GM18499 (cell line): Measurements from ENCODE around the gene ACBD4.

Experiments
- ATAC-seq: cut with Tn5 transposase; IDR thresholded peaks from one replicate; pipeline ENCODE4 v1.9.1; 2021; ENCODE audit warnings: moderate number of reproducible peaks; ENCODE audit not compliant: insufficient read depth, unreplicated experiment

The ACBD4 gene

DNA sequence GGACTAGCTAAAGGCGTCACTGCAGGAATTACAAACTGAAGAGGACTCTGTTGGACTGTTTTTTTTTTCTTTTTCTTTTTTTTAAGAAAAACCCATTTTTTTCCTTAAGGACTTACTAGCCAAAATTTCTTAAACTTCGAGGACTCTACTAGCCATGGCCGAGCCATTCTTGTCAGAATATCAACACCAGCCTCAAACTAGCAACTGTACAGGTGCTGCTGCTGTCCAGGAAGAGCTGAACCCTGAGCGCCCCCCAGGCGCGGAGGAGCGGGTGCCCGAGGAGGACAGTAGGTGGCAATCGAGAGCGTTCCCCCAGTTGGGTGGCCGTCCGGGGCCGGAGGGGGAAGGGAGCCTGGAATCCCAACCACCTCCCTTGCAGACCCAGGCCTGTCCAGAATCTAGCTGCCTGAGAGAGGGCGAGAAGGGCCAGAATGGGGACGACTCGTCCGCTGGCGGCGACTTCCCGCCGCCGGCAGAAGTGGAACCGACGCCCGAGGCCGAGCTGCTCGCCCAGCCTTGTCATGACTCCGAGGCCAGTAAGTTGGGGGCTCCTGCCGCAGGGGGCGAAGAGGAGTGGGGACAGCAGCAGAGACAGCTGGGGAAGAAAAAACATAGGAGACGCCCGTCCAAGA is 13.7 kb downstream of the ACBD4 start:
- ATAC-seq, result no peak

DNA sequence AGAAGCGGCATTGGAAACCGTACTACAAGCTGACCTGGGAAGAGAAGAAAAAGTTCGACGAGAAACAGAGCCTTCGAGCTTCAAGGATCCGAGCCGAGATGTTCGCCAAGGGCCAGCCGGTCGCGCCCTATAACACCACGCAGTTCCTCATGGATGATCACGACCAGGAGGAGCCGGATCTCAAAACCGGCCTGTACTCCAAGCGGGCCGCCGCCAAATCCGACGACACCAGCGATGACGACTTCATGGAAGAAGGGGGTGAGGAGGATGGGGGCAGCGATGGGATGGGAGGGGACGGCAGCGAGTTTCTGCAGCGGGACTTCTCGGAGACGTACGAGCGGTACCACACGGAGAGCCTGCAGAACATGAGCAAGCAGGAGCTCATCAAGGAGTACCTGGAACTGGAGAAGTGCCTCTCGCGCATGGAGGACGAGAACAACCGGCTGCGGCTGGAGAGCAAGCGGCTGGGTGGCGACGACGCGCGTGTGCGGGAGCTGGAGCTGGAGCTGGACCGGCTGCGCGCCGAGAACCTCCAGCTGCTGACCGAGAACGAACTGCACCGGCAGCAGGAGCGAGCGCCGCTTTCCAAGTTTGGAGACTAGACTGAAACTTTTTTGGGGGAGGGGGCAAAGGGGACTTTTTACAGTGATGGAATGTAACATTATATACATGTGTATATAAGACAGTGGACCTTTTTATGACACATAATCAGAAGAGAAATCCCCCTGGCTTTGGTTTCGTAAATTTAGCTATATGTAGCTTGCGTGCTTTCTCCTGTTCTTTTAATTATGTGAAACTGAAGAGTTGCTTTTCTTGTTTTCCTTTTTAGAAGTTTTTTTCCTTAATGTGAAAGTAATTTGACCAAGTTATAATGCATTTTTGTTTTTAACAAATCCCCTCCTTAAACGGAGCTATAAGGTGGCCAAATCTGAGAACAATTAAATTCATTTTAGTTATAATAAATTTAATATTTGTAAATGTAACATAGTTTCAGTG is 14.5 kb downstream of the ACBD4 start:
- no peak for ATAC-seq

DNA sequence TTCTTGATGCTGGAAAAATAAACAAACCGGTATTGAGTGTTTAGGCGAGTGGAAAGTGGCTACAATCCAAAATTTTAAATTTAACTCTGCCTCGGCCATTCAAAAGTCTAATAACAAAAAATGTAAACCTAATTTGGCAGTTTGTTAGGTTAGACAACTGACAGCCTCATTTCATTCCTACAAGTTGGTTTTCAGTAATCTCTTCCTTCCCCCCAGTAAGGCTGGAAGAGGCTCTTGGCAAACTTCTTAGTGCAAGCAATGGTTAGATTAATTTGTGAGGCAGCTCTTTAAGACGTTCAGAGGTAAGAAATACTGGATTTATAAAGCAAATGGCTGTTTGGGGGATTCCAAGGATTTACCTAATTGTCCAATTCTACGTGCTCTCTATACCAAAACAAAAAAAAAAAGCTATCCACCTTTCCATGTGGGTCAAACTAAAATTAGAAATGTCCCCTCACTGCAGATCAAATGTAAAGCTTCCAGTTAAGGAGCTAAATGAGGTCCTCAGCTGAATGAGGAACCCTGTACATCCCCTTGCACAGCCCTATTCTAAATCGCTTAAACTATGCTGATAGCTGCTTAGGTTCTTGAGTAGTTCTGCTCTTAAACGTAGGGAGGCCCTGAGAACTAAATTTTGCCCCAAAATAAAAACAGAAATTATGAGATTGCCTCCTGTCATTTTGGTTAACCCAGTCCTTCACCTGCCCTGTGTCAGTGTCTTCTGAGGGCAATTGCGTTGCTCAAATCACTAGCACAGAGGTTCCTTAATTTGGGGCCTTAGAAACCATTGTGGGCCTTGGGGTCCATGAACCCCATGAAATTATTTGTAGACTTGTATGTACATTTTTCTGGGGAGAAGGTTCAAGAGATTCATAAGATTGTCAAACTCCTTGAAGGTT is 15.7 kb downstream of the ACBD4 start:
- ATAC-seq, result no peak

DNA sequence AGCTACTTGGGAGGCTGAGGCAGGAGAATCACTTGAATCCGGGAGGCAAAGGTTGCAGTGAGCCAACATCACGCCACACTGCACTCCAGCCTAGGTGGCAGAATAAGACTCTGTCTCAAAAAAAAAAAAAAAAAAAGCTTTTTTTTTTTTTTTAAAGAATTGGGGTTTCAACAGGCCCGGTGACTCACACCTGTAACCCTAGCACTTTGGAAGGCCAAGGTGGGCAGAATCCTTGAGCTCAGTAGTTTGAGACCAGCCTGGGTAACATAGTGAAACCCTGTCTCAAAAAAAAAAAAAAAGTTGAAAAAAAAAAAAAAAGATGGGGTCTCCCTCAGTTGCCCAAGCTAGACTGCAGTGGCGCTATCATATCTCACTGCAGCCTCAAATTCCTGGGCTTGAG is 19.5 kb downstream of the ACBD4 start:
- no peak for ATAC-seq

DNA sequence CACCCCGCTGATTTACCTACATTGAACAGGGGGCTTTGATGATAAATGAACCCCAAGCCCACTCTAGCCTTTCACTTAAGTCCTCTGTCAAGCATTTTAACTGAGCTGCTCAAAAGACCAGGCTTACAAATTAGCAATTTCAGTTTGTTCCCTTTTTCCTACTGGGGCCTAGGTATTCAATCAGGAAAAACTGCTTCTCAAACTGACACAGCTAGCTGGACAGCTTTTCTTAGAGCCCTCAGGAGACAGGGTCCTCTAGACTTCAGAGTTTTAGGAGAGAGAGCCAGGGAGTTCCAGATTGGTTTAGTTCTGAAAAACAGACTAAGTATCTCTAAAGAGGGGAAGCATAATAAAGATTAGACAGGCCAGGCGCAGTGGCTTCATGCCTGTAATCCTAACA is 20.0 kb downstream of the ACBD4 start:
- ATAC-seq, result no peak

DNA sequence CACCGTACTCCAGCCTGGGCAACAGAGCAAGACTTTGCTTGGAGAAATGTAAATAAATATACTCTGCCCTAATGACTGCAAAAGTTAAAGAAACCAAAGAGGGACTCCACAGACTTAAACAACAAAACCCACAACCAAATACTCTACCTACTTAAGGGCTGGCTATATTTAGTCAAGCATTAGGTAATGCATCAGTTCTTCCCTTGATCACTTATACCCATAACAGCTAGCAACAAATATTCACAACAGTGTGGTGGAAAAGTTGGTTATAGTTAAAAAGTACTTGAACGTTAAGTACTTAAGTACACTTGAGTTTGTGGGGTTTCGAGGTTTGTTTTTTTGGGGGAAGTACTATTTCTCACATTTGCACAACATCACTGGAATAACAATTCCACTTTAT is 20.8 kb downstream of the ACBD4 start:
- ATAC-seq, result no peak

DNA sequence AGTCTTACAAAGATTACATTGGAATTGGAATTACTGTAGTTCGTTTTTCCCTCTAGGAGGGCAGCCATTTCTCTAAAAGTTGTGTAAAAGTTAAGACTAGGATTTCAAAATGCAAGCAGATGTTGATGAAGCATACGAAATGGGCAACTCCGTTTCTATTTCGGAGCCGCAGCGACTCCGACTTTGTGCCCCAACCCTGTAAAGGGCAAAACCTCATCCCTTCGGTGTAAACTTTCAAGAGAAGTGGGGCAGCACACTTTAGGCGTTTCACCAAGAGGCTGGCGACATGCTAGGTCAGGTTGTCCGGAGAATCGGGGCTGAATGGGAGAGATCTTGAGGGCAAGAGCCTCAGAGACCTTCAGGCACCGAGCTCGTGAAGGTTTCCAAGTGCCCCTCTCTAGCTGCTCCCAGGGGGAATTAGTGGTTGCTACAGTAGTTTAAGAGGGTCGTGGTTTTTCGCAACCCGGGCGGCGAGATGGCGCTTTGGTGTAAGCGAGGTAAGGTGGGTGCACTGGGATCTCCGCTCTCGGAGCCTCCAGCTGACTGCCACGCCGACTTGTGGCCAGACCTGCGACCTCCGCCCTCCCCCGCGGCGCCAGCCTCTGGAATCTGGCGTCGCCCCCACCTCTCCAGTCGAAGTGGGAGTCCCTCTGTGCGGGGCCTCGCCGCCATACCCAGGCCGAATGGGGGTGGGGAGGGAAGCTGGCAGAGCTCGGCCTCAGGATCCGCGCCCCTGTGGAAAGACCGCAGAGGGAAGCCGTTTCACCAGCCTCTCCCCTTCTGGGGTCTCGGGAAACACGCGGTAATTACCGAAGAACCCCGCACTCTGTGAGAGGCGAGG is 25.2 kb downstream of the ACBD4 start:
- ATAC-seq, result peak; percentile 9

DNA sequence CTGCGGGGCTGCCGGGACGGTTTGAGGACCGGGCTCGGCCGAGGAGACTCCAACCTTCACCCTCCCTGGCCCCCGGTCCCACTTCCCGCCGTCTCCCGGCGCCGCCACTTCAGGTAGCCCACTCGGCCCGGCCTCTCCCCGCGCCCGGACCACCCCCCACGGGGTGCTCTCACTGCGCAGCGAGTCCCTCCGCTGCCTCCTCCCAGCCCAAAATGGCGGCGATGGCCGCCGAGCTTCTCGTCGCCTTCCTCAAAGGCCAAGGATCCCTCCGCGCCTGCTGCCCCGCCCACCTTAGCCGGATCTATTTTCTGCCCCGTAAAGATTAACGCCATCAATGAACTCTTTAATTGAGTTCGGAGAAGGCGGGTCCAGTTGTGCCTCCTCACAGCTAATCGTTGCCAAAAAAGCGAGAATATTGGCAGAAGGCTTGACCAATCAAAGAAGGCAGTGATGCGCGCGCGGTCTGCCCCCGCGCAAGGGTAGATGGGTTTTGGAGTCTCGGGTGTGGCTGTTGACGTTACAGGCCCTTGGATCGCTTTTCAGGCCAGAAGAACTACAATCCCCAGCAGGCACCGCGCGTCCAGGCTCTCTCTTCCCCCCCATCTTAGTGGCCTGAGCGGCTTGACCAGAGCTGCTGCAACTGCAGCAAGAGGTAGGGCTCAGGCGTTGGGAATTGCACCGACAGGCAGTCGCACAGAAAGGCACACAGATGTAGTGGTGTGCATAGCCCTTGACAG is 26.0 kb downstream of the ACBD4 start, which contains the start of gene HEXIM2:
Gene HEXIM2 (plus strand): TSS at position 588 of the 737 bp plus-strand sequence. CDS start 919 bp downstream, outside the sequence.
- peak; percentile 83 for ATAC-seq

DNA sequence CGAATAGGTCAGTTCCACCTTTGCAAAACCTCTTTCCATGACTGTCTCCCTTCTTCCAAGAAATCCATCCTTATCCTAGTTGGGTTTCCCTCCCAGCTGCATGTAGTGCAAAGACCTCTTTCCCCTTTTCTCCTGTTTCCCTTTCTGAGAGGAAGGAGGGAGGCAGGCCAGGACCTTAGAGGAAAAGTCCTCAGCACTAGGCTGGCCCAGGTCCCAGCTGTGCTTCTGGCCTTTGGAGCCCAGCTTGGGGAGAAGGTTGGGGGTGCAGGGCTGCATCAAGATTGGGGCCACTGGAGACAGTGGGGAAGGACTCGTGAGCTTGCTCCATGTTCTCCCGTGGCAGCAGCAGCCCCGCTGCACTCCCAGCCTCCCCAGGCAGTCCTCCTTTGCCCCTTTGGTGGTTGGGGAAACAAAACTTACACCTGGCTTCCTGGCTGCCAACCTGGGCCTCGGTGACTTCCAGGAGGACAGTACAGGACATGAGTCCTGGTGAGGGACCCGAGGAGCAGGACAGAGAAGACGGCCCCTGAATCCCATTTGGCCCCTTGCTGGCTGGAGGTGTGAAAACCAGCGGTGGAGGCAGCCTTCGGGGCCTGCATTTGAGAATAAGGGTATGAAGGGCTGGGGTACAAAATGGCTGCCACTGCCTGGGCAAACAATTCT is 26.7 kb downstream of the ACBD4 start:
- ATAC-seq, result no peak

DNA sequence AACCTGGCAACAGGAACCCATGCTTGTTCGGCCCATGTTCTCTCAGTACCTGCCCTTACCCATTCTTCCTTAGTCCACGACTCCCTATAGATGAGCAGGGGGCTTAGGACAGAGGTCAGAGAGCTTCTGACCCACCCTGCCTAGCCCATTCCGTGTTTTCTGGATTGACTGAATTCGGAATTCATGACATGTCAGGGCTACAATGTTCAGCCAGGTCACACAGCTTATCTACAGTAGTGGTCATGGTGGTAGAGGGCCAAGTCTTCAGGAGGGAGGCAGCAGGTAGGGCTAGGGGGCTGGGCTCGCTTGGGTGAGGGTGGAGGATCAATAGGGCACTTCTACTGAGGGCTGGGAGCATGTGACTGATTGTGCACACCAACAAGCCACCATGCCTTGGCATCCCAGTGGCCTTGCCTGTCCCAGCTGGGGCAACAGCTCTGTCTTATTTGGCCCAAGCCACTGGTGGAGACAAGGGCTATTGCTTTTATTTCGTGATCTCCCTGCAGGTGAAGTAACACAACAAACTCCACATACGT is 29.3 kb downstream of the ACBD4 start:
- no peak for ATAC-seq

DNA sequence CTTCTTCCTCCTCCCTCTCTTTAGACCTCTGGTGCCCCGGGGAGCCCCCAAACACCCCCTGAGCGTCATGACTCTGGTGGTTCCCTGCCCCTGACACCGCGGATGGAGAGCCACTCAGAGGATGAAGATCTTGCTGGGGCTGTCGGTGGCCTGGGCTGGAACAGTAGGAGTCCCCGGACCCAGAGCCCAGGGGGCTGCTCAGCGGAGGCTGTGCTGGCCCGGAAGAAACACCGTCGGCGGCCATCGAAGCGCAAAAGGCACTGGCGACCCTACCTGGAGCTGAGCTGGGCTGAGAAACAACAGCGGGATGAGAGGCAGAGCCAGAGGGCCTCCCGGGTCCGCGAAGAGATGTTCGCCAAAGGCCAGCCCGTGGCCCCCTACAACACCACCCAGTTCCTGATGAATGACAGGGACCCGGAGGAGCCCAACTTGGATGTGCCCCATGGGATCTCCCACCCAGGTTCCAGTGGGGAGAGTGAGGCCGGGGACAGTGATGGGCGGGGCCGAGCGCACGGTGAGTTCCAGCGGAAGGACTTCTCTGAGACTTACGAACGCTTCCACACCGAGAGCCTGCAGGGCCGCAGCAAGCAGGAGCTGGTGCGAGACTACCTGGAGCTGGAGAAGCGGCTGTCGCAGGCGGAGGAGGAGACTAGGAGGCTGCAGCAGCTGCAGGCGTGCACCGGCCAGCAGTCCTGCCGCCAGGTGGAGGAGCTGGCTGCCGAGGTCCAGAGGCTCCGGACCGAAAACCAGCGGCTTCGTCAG is 33.7 kb downstream of the ACBD4 start:
- no peak for ATAC-seq

DNA sequence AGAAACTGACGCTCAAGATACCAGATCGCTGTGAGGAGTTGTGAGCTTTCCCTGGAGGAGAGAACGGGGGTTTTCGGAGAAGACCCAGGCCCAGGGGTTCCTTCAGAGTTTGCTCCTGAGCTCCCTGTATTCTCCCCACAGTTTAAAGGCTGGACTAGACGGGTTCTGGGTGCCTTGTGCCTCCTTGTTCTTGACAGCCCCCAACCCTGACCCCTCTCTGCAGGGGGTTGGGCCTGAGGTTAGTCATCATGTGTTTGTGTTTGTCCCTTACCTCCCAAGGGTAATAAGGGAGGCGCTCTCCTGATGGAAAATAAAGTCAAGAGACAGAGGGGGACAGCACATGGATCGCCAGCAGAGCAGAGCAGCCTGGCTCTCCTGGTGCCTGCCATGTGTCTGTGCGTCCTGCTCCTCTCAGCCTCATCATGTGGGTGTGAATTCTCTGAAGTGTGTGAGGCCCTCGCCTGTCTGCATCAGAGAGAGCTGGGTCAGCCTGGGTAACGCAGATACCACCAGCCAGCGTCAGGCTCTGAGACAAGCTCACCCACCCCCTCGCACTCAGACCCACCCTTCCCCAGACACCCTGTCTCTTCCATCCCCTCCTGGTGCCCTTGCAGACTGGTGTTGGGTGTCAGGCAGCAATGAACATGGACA is 34.9 kb downstream of the ACBD4 start:
- no peak for ATAC-seq

DNA sequence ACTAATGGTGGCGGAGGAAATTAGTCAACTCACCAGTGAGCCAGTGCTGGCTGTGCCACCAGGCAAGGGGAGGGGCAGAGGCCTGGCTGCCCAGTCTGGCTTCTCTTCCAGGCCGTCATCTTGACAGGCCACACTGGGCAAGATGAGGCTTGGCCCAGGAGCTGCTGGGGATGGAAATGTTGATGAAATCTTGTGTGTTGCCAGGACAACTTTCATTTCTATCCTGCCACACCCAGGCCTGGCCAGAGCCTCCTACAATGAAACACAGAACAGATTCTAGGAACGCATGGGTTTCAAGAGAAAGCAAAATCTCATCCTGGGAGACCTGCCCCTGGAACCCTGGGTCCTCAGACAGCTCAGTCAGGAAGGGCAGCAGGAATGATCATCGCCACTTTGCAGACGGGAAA is 35.4 kb downstream of the ACBD4 start:
- no peak for ATAC-seq

DNA sequence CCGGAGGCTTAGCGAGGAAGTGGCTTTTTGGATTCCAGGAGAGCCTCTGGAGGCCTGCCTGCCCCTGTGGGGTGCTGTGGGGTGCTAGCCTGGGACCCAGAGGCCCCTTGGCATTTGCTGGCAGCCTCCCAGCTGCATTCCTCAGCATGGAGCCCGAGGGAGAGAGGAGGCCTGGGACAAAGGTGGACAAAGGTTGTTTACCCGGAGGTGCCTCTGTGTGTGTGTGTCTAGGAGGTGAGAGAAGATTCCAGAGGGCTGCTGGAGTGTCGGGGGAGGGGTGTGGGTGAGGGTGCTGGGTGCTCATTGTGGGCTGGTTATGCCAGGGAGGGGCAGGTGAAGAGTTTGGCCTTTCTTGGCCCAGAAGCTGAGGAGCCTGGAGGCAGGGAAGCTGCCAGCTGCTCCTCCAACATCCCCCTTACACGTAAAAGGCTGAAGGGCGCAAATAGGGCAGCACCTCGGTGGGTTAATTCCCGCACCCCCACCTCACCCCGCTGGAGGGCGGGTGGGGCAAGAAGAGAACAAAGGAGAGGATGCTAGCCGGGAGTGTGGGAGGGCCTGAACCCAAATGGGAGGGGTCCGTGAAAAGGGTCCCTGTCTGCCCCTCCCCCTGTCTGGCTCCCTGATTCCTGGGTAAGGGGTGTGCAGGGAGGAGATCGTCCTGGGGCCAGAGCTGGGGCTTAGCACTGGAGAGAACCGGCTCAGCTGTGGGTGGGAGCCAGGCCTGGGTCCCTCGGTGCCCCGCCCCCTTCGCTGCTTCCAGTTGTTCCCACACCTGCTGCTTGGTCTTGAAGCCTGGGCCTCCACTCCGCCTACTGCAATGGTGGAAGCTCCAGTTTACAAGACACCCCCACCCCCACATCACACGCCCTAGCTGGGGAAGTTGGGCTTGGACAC is 36.1 kb downstream of the ACBD4 start:
- ATAC-seq, result no peak

DNA sequence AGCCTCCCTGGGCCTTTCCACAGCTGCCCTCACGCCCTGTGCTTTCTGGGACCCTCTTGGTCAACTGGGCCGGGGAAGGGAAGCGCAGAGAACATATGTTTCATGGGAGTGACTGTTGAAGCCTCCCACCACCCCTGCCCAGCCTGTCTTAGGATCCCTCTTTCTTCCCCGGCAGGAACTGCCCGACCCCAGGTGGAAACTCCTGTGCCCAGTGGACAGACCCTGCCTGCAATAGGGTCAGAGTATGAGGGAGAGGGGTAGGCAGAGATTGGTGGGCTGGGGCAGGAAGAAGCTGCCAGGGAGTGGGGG is 36.7 kb downstream of the ACBD4 start:
- ATAC-seq, result no peak
